GM19043 (cell line): ENCODE data around the gene FBXW7.

ENCODE experiments used
- ATAC-seq: cut with Tn5 transposase; IDR thresholded peaks from one replicate; pipeline ENCODE4 v1.9.1; 2021; ENCODE audit warnings: low read depth; ENCODE audit not compliant: unreplicated experiment

The FBXW7 gene

GRCh38 chr4:152513078-152513477, 22.8 kb downstream of the FBXW7 start:
- ATAC-seq: no peak

- no peak for ATAC-seq
These were observed 23.4 kb downstream of the FBXW7 start for GRCh38 chr4:152512483-152512882.

DNA sequence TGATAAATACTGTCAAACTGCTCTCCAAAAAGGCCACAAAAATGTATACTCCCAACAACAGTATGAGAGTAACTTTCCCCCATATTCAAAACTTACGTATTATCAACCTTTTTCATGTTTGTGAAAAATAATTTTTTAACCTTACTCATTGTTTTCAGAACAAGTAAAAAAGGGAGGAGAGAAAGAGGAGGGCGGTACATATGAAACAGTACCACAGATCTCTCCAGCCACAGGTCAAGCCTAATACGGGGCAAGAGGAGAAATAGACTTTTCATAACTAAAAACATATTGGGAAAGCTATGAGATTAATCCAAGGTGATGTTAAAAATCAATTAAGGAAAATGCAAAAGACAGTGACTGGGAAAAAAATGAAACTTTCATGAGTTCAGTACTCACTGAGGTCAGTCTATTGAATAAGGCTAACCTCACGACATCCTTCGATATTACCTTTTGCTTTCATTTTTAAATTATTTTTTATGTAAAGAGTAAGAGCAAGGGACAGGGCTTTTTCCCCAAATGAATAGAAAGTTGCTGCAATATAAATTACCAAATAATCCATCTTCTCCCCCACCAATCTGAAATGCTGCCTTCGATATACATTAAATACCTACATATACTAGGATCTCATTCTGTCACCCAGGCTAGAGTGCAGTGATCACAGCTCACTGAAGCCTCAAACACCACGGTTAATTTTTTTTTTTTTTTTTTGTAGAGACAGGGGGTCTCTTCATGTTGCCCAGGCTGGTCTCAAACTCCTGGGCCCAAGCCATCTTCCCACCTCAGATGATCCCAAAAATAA, 25.3 kb downstream of the FBXW7 start:
- peak; percentile 50 for ATAC-seq

DNA sequence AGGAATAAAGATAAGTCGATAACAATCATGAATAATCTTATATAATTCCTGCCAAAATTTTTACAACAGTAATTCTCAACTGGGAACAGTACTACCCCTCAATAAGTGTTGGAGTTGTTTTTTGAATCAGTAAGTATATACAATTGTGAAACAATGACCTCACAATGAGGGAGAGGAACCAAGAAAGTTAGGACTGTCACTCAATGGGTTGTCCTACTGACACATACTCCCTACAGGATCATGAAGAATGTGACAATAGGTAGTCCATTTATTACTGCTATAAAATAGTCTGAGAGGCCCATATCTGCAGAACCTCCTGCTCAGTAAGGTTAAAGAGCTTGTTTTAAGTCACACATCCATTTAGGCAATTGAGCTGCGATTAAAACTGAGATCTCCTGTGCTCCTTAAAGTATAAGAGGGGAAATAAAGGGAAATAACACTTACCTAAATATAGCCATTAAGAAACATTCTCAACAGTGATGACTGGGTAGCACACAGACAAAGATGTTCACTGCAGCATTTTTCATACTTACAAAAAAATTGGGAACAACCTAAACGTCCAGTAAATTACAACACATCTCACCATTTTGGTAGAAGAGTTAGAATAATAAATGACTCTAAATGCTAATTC, 26.2 kb downstream of the FBXW7 start:
- ATAC-seq: no peak

GRCh38 chr4:152508818-152509217, 27.1 kb downstream of the FBXW7 start:
- no peak for ATAC-seq

GRCh38 chr4:152508386-152508785, 27.5 kb downstream of the FBXW7 start:
- ATAC-seq: no peak

- ATAC-seq: no peak
These were observed 32.1 kb downstream of the FBXW7 start for GRCh38 chr4:152503653-152504290.

- ATAC-seq: no peak
These were observed 33.9 kb downstream of the FBXW7 start for GRCh38 chr4:152501846-152502536.

DNA sequence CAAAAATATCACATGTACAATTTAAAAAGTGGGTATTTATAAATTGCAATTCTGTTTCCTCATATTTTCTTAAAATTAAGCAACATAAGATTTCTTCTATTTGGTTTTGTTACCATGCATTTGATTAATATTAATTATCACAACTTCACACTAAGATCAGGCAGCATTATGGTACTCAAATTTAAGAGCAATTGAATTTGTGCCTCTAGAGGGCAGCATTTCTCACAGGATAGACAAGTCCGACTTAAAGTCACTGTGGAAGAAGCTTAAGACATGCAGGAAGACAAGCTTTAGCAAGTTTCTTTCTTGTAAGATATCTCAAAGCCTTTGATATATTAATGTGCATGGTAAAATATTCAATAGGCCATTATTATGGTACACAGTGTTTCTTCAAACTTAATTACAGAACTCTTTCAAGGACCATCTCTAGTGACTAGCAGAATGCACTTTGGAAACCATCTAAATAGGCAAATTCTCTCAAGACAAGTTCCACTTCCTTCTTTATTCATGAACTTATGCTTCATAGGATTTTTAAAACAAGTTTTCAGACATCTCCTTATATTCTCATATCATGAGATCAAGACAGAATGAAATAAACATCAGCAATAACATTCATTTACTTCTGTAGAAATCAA, 35.0 kb downstream of the FBXW7 start:
- peak; percentile 57 for ATAC-seq

- ATAC-seq: no peak
These were observed 35.6 kb downstream of the FBXW7 start for GRCh38 chr4:152500275-152500674.

- ATAC-seq: no peak
These were observed 36.5 kb downstream of the FBXW7 start for GRCh38 chr4:152499344-152499743.

GRCh38 chr4:152494020-152494419, 41.9 kb downstream of the FBXW7 start:
- ATAC-seq: no peak

GRCh38 chr4:152488246-152488645, 47.6 kb downstream of the FBXW7 start:
- ATAC-seq: no peak

- no peak for ATAC-seq
These were observed 49.2 kb downstream of the FBXW7 start for GRCh38 chr4:152486429-152487389.

DNA sequence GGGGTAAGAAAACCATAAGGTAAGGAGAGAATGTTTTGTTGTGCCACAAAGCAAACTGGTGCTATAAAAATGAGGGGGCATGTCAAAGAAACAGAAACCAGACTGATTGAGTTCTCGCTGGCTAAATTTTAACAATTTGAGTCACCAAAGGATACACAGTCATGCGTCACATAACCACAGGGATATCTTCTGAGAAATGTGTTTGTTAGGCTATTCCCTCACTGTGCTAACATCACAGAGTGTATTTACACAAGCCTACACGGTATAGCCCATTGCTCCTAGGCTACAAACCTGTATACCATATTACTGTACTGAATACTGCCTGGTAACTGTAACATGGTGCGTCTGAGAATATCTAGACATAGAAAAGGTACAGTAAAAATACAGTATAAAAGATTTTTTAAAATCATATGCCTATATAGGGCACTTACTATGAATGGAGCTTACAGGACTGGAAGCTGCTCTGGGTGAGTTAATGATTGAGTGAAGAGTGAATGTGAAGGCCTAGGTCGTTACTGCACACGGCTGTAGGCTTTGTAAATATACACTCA, 50.1 kb downstream of the FBXW7 start:
- peak; percentile 93 for ATAC-seq

GRCh38 chr4:152482211-152482610, 53.7 kb downstream of the FBXW7 start:
- ATAC-seq: no peak

- no peak for ATAC-seq
These were observed 55.0 kb downstream of the FBXW7 start for GRCh38 chr4:152480901-152481300.

- no peak for ATAC-seq
These were observed 55.6 kb downstream of the FBXW7 start for GRCh38 chr4:152480326-152480725.

GRCh38 chr4:152479428-152480026, 56.4 kb downstream of the FBXW7 start:
- no peak for ATAC-seq
